ENCODE results near the gene SKIC8.
A peak's percentile ranks its signal among the peaks of the same experiment; 100 is the strongest.

Gene SKIC8

GRCh38 chr15:78290222-78290621 lies 9.2 kb downstream of the SKIC8 start:
- no peak for DNase-seq

DNA sequence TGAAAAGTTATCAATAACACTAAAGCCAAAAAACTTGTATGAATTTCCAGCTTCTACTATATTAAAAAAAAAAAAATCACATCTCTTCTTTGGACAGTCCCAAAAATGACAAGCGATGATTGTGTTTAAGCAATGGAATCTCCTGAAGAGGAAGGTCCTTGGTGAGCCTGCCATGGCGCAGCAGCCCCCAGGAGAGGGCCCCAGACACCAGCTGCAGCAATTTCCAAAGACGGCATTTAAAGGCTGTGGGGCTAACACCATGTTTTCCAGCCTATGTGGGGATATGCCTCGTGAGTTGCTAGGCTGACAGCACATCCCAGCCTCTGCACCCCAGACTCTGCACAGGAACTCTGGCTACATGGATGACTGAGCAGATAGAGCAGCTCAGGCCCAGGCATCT lies 14.7 kb downstream of the SKIC8 start:
- DNase-seq, result no peak

- DNase-seq, result no peak
These were observed 17.1 kb downstream of the SKIC8 start for GRCh38 chr15:78282324-78282723.

- no peak for DNase-seq
These were observed 18.9 kb downstream of the SKIC8 start for GRCh38 chr15:78280319-78281072.

- no peak for DNase-seq
These were observed 23.1 kb downstream of the SKIC8 start for GRCh38 chr15:78276064-78276943.

- no peak for DNase-seq
These were observed 24.4 kb downstream of the SKIC8 start for GRCh38 chr15:78274994-78275393.

- no peak for DNase-seq
These were observed 26.6 kb downstream of the SKIC8 start for GRCh38 chr15:78272776-78273175.

DNA sequence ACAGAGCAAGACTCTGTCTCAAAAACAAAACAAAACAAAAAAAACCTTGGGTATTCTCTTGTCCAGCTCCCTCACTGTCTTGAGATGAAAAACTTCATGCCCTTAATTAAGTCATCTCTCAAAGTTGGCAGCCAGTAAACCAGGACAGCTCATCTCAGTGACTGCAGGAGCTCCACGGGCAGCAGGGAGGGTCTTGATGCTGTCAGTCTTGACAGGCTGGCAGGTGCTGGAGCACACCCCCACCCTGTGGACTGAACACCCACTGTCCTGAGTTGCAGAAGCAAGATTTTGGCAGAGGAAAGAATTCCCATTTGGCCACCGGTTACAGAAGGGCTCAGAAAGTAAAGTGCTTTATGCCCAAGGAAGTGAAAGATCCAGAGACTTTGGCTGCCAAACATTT lies 27.1 kb downstream of the SKIC8 start:
- no peak for DNase-seq

DNA sequence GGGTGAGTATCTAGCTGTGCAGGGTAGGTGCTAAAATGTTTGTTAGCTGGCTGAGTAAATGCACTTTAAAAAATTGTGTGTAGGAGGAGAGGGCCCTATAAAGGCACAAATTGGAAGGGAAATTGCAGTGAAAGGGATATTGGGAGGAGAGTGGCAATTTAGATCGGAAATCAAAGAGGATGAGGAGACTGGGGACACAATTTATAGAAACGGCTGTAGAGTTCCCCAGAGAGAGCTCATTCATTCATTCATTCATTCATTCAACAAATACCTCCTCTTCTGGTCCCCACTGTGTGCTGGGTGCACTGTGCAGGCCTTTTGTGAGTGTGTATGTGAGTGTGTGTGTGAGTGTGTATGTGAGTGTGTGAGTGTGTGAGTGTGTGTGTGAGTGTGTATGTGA lies 32.6 kb downstream of the SKIC8 start:
- DNase-seq, result no peak

- no peak for DNase-seq
These were observed 33.2 kb downstream of the SKIC8 start for GRCh38 chr15:78266229-78266628.

DNA sequence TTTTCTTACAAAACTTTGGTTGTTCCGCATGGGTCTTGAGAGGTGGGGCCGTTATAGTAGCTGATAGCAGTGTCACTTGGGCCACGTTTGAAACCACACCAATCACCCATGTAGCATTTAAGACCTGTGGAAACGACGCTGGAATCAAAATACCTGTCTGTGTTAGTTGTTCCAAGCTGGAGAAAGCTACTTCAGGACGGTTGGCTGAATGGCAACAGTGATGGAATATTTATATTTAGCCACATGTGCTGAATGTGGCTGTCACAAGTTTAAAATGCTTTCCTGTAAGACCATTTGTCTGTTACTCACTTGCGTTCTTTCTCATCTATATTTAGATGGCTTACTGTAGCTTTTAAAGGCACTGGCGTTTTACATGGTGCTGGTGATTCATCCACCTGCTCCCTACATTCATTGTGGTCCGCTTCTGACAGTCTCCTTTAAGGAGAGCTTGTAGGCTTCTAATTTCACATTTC lies 33.6 kb downstream of the SKIC8 start:
- no peak for DNase-seq

GRCh38 chr15:78265137-78265460 lies 34.3 kb downstream of the SKIC8 start:
- DNase-seq, result no peak

GRCh38 chr15:78264304-78265136 lies 34.9 kb downstream of the SKIC8 start, which contains the start of gene DNAJA4:
TSS of gene DNAJA4 (plus strand) at chr15:78264562. CDS start at chr15:78264764, 202 bp downstream.
- DNase-seq, result peak; percentile 44 to 56

DNA sequence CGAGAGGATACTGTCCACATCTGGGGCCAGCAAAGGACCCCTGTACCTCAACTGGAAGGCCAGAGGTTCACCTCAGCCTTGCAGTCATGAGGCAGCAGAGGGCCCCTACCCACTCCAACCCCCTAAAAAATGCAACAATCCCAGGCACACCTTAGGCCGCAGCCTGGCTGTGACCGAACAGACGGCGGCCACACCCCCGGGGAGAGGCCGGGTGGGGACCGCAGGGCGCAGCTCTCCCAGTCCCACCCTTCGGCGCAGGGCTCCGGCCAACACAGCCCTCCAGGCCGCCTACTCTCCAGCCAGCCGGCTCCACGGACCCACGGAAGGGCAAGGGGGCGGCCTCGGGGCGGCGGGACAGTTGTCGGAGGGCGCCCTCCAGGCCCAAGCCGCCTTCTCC lies 35.5 kb downstream of the SKIC8 start:
- no peak for DNase-seq

DNA sequence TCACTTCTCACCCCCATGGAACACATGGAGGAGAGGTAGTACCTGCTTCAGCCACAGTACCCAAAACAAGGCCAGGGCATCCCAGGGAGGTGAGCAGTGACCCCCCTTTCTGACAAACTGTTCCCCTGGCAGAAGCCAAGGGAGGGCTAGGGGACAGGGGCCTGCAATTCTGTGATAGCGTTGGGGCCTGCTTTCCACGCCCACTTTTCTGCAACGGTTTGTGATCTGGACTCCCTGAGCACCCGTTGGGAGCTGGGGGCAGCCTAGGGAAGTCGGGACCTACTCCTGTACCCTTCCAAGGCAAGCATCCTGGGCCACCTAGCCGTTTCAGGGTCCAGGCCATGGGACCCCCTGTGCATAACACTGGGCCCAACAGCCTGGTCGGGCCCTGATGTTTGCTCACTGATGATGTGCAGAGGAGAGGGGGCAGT lies 36.0 kb downstream of the SKIC8 start:
- no peak for DNase-seq

- DNase-seq, result no peak
These were observed 38.3 kb downstream of the SKIC8 start for GRCh38 chr15:78261062-78261461.

- no peak for DNase-seq
These were observed 38.9 kb downstream of the SKIC8 start for GRCh38 chr15:78260489-78260888.

DNA sequence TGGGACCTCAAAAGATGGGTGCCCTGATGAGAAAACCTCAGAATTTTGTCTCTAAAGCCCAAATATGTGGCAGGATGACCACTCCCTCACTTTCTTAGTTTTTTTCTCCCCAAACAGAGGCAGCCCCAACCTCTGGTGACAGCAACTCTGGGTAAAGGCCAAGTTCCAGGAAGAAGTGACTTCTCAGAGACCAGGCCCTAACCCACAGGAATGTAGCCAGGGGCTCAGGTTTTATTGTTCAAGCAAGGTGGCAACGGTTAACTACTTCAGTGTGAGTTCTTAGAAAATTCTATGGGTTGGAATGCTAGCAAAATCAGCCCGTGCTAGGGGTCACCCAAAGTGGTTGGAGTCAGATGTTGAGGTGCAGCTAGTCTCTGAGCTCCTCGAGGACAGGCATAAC lies 40.2 kb downstream of the SKIC8 start:
- DNase-seq, result no peak

- no peak for DNase-seq
These were observed 41.7 kb downstream of the SKIC8 start for GRCh38 chr15:78257681-78258080.

DNA sequence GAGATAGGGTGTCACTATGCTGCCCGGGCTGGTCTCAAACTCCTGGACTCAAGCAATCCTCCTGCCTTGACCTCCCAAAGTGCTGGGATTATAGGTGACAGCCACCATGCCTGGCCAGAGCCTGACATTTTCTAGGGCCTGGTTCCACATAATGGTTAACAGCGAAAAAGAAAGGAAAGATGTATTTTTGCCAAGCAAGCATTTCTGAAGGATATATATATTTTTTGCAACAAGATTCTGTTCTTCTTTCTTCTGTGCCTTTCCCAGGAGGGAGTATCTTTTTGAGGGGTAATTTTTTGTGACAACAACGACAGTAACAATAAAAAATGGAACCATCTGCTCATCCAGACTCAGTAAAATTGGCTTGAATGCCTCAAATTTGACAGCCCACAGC lies 43.4 kb downstream of the SKIC8 start:
- DNase-seq, result no peak

DNA sequence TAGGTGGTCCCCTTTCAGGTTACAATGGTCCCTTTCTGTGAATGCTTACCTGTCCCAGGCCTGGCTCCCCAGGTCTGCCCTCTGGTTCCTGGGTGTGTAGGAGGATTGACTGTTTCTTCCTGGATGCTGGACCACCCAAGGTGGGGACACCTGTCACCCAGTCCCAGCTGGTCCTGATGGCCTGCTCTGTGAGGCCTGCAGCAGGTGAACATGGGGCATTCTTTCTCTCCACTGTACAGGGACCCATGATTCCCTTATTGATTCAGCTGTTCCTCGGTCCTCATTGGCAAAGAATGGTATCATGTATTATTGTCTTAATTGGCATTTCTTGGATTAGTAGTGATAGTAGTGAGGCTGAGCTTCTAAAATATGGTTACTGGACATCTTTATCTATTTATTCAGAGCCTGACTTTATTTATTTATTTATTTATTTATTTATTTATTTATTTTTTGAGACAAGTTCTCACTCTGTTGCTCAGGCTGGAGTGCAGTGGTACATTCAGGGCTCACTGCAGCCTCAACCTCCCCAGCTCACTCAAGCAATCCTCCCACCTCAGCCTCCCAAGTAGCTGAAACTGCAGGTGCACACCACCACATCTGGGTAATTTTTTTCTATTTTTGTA lies 43.9 kb downstream of the SKIC8 start:
- no peak for DNase-seq

GRCh38 chr15:78251136-78251535 lies 48.3 kb downstream of the SKIC8 start:
- DNase-seq, result no peak

GRCh38 chr15:78249131-78249530 lies 50.3 kb downstream of the SKIC8 start:
- no peak for DNase-seq

Data from activated CD4-positive, alpha-beta T cell treated with anti-CD3 and anti-CD28 coated beads for 4 hours (primary cell).